HG03342 (cell line): ENCODE measurements around the gene BPIFB2.
"Not testable (repeated sequence)": the region's sequence is repeated elsewhere in the genome, so short reads cannot be mapped to it uniquely, and the experiment has no call there.

Experiments
- ATAC-seq: cut with Tn5 transposase; IDR thresholded peaks from one replicate; pipeline ENCODE4 v1.9.1; 2021; ENCODE audit warnings: mild to moderate bottlenecking, moderate library complexity; ENCODE audit not compliant: unreplicated experiment

BPIFB2 gene

GRCh38 chr20:33034901-33035492 is 27.5 kb downstream of the BPIFB2 start:
- ATAC-seq: no peak

DNA sequence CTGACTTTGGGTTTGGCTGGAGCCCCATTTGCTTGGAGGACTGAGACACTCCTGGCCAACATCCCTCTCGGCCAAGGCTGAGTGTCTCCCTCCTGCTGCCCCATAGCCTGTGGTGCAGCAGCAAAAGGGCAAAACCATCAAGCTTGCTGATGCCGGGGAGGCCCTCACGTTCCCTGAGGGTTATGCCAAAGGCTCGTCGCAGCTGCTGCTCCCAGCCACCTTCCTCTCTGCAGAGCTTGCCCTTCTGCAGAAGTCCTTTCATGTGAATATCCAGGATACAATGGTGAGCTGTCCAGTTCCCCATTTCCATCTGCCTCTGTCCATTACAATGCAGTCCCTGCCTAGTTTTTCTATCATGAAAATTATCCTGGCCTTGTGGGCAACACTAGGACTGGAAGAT is 30.0 kb downstream of the BPIFB2 start:
- no peak for ATAC-seq

- ATAC-seq: no peak
Measured at GRCh38 chr20:33038243-33038642, 30.7 kb downstream of the BPIFB2 start.

DNA sequence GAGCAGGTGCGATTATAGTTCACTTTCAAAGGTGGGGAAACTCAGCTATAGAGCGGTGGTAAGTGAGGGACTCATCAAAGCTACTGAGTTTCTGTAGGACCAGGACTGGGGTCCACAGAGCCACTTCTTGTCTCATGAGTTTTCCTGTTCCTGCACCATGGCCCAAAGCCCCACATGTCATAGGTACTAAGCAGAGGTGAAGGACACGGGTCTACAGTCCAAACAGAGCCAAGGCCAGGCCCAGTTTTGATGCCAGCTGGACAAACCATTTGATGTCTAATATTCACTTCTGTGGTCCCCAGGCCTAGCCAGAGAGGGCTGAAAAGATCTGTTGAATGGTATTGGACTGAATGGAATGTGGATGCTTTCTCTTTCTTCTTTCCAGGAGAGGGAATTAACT is 34.9 kb downstream of the BPIFB2 start:
- ATAC-seq: no peak

- ATAC-seq: no peak
Measured at GRCh38 chr20:33042983-33043730, 35.7 kb downstream of the BPIFB2 start.

DNA sequence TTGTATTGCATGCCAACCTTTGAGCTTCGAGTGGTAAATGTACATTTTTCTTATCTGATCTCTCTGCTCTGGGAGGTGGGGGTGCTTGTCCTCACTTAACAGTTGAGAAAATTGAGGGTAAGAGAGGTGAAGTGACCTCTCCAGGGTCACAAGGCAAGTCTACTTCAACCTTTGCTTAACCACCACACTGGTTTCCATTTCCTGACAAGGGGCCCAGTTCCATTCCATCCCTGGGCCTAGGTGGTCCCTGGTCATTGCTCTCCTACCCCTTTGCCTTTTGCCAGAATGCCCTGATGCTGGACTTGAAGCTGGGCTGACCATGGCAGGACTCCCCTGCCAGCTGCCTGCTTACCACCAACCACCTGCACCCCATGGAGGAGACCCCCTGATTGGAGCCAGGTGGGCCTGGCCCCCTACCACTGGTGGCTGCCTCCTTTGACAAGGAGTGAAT is 36.3 kb downstream of the BPIFB2 start:
- ATAC-seq: no peak

- not testable (repeated sequence) for ATAC-seq
Measured at GRCh38 chr20:33045129-33045721, 37.7 kb downstream of the BPIFB2 start.

GRCh38 chr20:33046412-33046811 is 38.9 kb downstream of the BPIFB2 start:
- ATAC-seq: no peak

DNA sequence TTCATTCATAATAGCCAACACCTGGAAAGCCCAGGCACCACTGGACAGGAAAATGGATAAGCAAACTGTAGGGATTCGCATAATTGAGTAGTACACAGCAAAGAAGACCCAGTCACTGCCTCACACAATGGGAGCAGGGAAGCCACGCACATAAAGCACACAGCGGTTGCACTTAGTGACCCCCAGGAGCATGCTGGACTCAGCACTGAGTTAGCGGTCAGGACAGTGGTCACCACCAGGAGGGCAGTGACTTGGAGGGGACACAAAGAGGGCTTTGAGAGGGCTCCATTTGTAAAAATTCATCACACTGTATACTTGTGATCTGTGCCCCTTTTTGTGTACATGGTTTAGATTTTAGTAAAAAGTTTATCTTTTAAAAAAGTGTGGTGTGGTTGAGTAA is 43.8 kb downstream of the BPIFB2 start:
- no peak for ATAC-seq

DNA sequence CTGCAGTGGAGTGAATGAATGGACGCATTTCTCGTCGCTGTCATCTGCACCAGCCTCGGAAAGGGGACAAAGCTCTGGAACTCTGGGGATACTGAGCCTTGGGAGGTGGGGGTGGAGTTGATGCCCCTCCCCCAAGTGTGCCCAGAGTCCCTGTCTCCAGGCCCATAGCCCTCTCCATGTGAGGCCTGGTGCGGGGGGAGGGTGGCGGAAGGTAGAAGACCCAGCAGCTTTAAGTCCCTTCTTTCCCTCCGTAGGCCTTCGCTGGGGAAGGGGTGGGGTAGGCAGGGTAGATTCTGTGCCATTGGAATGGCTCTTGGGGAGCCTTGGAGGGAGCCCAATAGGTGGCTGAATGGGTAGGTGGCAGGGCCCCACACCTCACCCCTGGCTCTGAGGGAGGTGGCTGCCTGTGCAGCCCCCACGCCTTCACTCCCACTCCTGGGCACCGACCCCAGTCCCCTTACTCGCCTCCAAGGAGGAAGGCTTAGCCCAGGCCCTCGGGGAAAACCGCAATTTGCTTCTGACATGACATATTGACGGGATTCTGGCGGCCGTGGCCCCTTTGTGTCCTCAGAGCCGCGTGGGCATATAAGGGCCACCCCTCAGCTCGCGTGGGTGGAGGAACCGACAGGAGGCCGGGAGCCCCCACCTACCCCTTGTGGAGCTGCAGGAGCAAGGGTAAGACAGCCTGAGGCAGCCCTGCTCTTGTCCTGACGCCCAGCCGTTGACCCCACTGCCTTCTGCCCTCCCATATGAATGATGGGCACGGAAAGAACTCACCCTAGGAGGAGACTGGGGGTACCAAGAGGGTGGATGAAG is 46.0 kb downstream of the BPIFB2 start, which contains the start of gene BPIFB3:
Gene BPIFB3 (plus strand): TSS at position 613 of the 816 bp plus-strand sequence. CDS start 1,533 bp downstream, outside the sequence.
- no peak for ATAC-seq

GRCh38 chr20:33054381-33054780 is 46.9 kb downstream of the BPIFB2 start:
- ATAC-seq: no peak

GRCh38 chr20:33054791-33055190 is 47.3 kb downstream of the BPIFB2 start:
- ATAC-seq: no peak

DNA sequence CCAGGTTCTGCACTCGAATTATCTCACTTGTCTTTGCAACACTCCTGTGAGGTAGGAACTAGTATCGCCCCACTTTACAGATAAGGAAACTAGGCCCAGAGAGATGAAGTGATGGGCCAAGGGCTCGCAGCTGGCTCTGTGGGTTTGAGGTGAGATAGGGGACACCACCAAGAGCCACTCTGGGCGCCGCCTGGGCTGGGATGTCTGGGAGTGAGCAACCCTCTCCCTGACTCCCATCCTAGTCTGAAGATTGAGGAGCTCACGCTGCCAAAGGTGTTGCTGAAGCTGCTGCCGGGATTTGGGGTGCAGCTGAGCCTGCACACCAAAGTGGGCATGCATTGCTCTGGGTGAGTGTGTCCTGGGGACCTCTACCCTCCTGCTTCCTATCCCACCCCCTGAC is 51.6 kb downstream of the BPIFB2 start:
- no peak for ATAC-seq

DNA sequence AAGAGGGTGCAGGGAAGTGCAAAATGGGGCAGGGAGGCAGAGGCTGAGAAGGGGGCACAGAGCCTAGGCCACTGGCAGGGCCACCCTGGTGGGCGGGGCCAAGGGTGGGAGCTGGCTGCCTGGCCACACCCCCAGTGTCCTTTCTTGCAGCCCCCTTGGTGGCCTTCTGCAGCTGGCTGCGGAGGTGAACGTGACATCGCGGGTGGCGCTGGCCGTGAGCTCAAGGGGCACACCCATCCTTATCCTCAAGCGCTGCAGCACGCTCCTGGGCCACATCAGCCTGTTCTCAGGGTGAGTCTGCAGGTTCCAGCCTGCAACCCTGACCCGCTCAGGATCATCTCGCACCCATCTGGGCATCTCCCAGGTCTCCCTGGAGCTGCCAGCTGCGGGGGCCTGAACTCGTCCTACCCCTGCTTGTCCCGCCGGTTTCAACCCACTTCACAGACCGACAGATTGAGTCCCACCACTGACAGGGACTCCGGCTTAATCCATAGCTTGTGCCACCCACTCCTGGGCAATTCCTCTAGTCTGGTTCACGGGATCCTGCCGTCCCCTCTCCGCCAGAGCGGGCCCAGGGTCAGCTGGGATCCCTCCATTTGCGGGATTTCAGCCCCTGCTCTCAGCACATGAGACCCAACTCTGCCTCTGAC is 52.4 kb downstream of the BPIFB2 start:
- ATAC-seq: no peak

- ATAC-seq: no peak
Measured at GRCh38 chr20:33061658-33062028, 54.1 kb downstream of the BPIFB2 start.

GRCh38 chr20:33062105-33062824 is 54.8 kb downstream of the BPIFB2 start:
- no peak for ATAC-seq

- ATAC-seq: no peak
Measured at GRCh38 chr20:33062825-33063149, 55.3 kb downstream of the BPIFB2 start.

GRCh38 chr20:33063271-33063670 is 55.8 kb downstream of the BPIFB2 start:
- no peak for ATAC-seq

DNA sequence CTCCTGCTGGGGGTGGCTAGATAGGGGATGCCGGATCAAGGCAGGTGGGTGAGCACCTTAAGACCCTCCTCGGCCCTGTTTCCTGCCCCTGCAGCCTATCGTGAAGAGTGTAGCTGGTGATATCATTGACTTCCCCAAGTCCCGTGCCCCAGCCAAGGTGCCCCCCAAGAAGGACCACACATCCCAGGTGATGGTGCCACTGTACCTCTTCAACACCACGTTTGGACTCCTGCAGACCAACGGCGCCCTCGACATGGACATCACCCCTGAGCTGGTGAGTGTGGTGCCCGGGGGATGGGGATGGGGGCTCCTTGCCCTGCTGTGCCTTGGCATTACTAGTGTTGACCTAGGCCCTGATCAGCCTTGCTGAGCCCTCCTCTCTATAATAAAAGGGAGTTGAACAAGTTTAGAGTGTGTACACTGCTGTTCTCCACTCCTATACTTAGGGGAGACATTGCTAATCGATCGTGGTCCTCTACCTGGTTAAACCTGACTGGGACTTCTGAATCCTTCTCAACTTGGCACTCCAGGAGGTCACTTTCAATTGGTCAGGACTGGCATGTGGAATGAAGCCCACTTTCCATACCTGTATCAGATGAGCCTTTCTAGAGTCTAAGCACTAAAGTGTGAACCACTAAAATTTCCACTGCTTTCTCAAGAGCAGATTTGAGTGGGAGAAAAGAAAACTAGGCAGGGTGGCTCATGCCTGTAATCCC is 57.2 kb downstream of the BPIFB2 start:
- ATAC-seq: no peak

GRCh38 chr20:33065785-33066184 is 58.3 kb downstream of the BPIFB2 start:
- ATAC-seq: no peak
